Ishikawa (cell line): ENCODE measurements around the gene LARP4B.

ENCODE experiments used
- CEBPB ChIP-seq: IDR thresholded peaks from 2 replicates; pipeline ENCODE4 v1.6.1; 2012
- CREB1 ChIP-seq: IDR thresholded peaks from 2 replicates; pipeline ENCODE4 v1.6.1; 2012; ENCODE audit warnings: low read depth
- EGR1 ChIP-seq: IDR thresholded peaks from 2 replicates; pipeline ENCODE4 v1.6.1; 2012
- EP300 ChIP-seq: IDR thresholded peaks from 2 replicates; pipeline ENCODE4 v1.6.1; 2012; ENCODE audit warnings: borderline replicate concordance
- FOXM1 ChIP-seq: IDR thresholded peaks from 2 replicates; pipeline ENCODE4 v1.6.1; 2012; ENCODE audit warnings: low read depth, borderline replicate concordance
- NFIC ChIP-seq: IDR thresholded peaks from 2 replicates; pipeline ENCODE4 v1.6.1; 2012
- RAD21 ChIP-seq: IDR thresholded peaks from 2 replicates; pipeline ENCODE4 v1.6.1; 2012; ENCODE audit warnings: low read depth
- TAF1 ChIP-seq: IDR thresholded peaks from 2 replicates; pipeline ENCODE4 v1.6.1; 2012; ENCODE audit warnings: low read depth, mild to moderate bottlenecking
- TCF12 ChIP-seq: IDR thresholded peaks from 2 replicates; pipeline ENCODE4 v1.6.1; 2012; ENCODE audit warnings: low read depth
- TEAD4 ChIP-seq: IDR thresholded peaks from 2 replicates; pipeline ENCODE4 v1.6.1; 2012
- USF1 ChIP-seq: IDR thresholded peaks from 2 replicates; pipeline ENCODE4 v1.6.1; 2012
- YY1 ChIP-seq: IDR thresholded peaks from 2 replicates; pipeline ENCODE4 v1.6.1; 2012; ENCODE audit warnings: low read depth
- ZBTB7A ChIP-seq: IDR thresholded peaks from 2 replicates; pipeline ENCODE4 v1.6.1; 2012; ENCODE audit warnings: low read depth
- TF ChIP-seq, protein P1 (sequence below): IDR thresholded peaks from 2 replicates; pipeline ENCODE4 v1.6.1; 2012; ENCODE audit warnings: low read depth, mild to moderate bottlenecking
- TF ChIP-seq, protein P2 (sequence below): IDR thresholded peaks from 2 replicates; pipeline ENCODE4 v1.6.1; 2012

LARP4B gene

GRCh38 chr10:945778-946177 is 14.3 kb upstream of the LARP4B start:
- TF ChIP-seq TCF12, result no peak
- no peak for TF ChIP-seq ZBTB7A
- no peak for TF ChIP-seq YY1
- TF ChIP-seq FOXM1, result no peak
- TF ChIP-seq TAF1, result no peak
- TF ChIP-seq, protein P1, sequence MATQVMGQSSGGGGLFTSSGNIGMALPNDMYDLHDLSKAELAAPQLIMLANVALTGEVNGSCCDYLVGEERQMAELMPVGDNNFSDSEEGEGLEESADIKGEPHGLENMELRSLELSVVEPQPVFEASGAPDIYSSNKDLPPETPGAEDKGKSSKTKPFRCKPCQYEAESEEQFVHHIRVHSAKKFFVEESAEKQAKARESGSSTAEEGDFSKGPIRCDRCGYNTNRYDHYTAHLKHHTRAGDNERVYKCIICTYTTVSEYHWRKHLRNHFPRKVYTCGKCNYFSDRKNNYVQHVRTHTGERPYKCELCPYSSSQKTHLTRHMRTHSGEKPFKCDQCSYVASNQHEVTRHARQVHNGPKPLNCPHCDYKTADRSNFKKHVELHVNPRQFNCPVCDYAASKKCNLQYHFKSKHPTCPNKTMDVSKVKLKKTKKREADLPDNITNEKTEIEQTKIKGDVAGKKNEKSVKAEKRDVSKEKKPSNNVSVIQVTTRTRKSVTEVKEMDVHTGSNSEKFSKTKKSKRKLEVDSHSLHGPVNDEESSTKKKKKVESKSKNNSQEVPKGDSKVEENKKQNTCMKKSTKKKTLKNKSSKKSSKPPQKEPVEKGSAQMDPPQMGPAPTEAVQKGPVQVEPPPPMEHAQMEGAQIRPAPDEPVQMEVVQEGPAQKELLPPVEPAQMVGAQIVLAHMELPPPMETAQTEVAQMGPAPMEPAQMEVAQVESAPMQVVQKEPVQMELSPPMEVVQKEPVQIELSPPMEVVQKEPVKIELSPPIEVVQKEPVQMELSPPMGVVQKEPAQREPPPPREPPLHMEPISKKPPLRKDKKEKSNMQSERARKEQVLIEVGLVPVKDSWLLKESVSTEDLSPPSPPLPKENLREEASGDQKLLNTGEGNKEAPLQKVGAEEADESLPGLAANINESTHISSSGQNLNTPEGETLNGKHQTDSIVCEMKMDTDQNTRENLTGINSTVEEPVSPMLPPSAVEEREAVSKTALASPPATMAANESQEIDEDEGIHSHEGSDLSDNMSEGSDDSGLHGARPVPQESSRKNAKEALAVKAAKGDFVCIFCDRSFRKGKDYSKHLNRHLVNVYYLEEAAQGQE, result no peak
- no peak for TF ChIP-seq RAD21
- no peak for TF ChIP-seq CREB1
- TF ChIP-seq USF1, result no peak
- no peak for TF ChIP-seq NFIC
- no peak for TF ChIP-seq EGR1
- TF ChIP-seq, protein P2, sequence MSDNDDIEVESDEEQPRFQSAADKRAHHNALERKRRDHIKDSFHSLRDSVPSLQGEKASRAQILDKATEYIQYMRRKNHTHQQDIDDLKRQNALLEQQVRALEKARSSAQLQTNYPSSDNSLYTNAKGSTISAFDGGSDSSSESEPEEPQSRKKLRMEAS, result no peak
- no peak for TF ChIP-seq CEBPB
- TF ChIP-seq TEAD4, result no peak
- TF ChIP-seq EP300, result no peak

- TF ChIP-seq RAD21 (no peak), NFIC (no peak), EGR1 (no peak), CREB1 (no peak), CEBPB (no peak), ZBTB7A (no peak), TCF12 (0 out of 2 replicates have a peak, but pooled peaks have one; percentile 28), TEAD4 (peak; percentile 63)
Observed at GRCh38 chr10:944034-944831, 12.7 kb upstream of the LARP4B start.

- TF ChIP-seq EP300 (no peak), TEAD4 (no peak), CREB1 (no peak)
Observed at GRCh38 chr10:943334-944033, 12.0 kb upstream of the LARP4B start.

GRCh38 chr10:938941-939678 is 7.6 kb upstream of the LARP4B start:
- no peak for TF ChIP-seq TAF1
- no peak for TF ChIP-seq FOXM1
- no peak for TF ChIP-seq EP300
- TF ChIP-seq ZBTB7A, result no peak
- TF ChIP-seq EGR1, result no peak
- no peak for TF ChIP-seq USF1
- TF ChIP-seq TEAD4, result no peak
- no peak for TF ChIP-seq RAD21
- TF ChIP-seq, protein P1, result no peak
- TF ChIP-seq, protein P2, result no peak
- TF ChIP-seq YY1, result no peak
- no peak for TF ChIP-seq TCF12
- no peak for TF ChIP-seq NFIC
- TF ChIP-seq CEBPB, result no peak
- TF ChIP-seq CREB1, result no peak
